ENCODE data around the gene RBP5. TPM values are rescaled to one million over a fixed set of nuclear protein-coding genes. Genes with fewer than 3 reads are reported as not detected.

RBP5 gene
- total RNA-seq, 1 donor from 2014 or later = 1.1 TPM

- no peak for TF ChIP-seq CTCF (IDR thresholded peaks at IDR 0.05)
- H3K27ac ChIP-seq = no peak overlapping the region
- peaks cover 24% of the 10 kb centered on the region for H3K4me1 ChIP-seq
- DNase-seq = no peak
- H3K9me3 ChIP-seq = no peaks in the 10 kb centered on the region
- no peaks in the 10 kb centered on the region for H3K36me3 ChIP-seq
- H3K27me3 ChIP-seq (ENCODE audit: low read depth) = peaks cover 5% of the 10 kb centered on the region
- intact Hi-C loops (cut with DNase I) = no loop called here
- ATAC-seq = no peak
- no peak overlapping the region for H3K4me3 ChIP-seq
Observed at GRCh38 chr12:7158781-7159609, 30.3 kb upstream of the RBP5 start.

GRCh38 chr12:7157391-7157790 is 28.7 kb upstream of the RBP5 start:
- no peak for ATAC-seq
- no peak for DNase-seq
- no peak overlapping the region for H3K4me3 ChIP-seq
- H3K4me1 ChIP-seq = peaks cover 18% of the 10 kb centered on the region
- peaks cover 5% of the 10 kb centered on the region for H3K27me3 ChIP-seq (ENCODE audit: low read depth)
- no peak for TF ChIP-seq CTCF (IDR thresholded peaks at IDR 0.05)
- intact Hi-C loops (cut with DNase I) = no loop called here
- H3K9me3 ChIP-seq = no peaks in the 10 kb centered on the region
- H3K36me3 ChIP-seq = peaks cover 10% of the 10 kb centered on the region
- no peak overlapping the region for H3K27ac ChIP-seq

- no peaks in the 10 kb centered on the region for H3K9me3 ChIP-seq
- no peak for TF ChIP-seq CTCF (IDR thresholded peaks at IDR 0.05)
- H3K4me1 ChIP-seq = peaks cover 18% of the 10 kb centered on the region
- peaks cover 14% of the 10 kb centered on the region for H3K36me3 ChIP-seq
- H3K4me3 ChIP-seq = peak overlapping the region; percentile 43
- peak in 1 of 2 donors; percentile 2 for ATAC-seq
- peak overlapping the region; percentile 24 for H3K27ac ChIP-seq
- H3K27me3 ChIP-seq (ENCODE audit: low read depth) = no peaks in the 10 kb centered on the region
- intact Hi-C loops (cut with DNase I) = no loop called here
- no peak for DNase-seq
Observed at GRCh38 chr12:7156259-7157197, 27.8 kb upstream of the RBP5 start.

- intact Hi-C loops (cut with DNase I) = no loop called here
- peak overlapping the region; percentile 43 for H3K4me3 ChIP-seq
- H3K9me3 ChIP-seq = no peaks in the 10 kb centered on the region
- peaks cover 18% of the 10 kb centered on the region for H3K4me1 ChIP-seq
- peak; percentile 89 for DNase-seq
- no peak for TF ChIP-seq CTCF (IDR thresholded peaks at IDR 0.05)
- H3K36me3 ChIP-seq = peaks cover 23% of the 10 kb centered on the region
- peak; percentile 83 to 84 for ATAC-seq
- H3K27ac ChIP-seq = peak overlapping the region; percentile 10
- H3K27me3 ChIP-seq (ENCODE audit: low read depth) = no peaks in the 10 kb centered on the region
Observed at GRCh38 chr12:7155471-7156034, 26.9 kb upstream of the RBP5 start.

GRCh38 chr12:7154901-7155470 is 26.3 kb upstream of the RBP5 start:
- no peak for TF ChIP-seq CTCF (IDR thresholded peaks at IDR 0.05)

More at GRCh38 chr12:7154901-7155470, 26.3 kb upstream of the RBP5 start:
- Histone ChIP-seq H3K4me3 (no peak overlapping the region), H3K9me3 (no peaks in the 10 kb centered on the region), H3K4me1 (peaks cover 18% of the 10 kb centered on the region), H3K36me3 (peaks cover 29% of the 10 kb centered on the region), H3K27me3 (ENCODE audit: low read depth) (no peaks in the 10 kb centered on the region), H3K27ac (peak overlapping the region; percentile 10)
- ATAC-seq (no peak), DNase-seq (no peak)
- intact Hi-C loops (cut with DNase I) = no loop called here
